Measurements from ENCODE around the gene OR6N1.

Gene OR6N1, protein sequence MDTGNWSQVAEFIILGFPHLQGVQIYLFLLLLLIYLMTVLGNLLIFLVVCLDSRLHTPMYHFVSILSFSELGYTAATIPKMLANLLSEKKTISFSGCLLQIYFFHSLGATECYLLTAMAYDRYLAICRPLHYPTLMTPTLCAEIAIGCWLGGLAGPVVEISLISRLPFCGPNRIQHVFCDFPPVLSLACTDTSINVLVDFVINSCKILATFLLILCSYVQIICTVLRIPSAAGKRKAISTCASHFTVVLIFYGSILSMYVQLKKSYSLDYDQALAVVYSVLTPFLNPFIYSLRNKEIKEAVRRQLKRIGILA
- total RNA-seq: 0 reads per million in 4 experiments

- no peak for DNase-seq
Measured at GRCh38 chr1:158771950-158772866, at the start of gene OR6N1. TSS of gene OR6N1 (minus strand) at chr1:158772195. CDS start at chr1:158766682, 5,513 bp downstream.

DNA sequence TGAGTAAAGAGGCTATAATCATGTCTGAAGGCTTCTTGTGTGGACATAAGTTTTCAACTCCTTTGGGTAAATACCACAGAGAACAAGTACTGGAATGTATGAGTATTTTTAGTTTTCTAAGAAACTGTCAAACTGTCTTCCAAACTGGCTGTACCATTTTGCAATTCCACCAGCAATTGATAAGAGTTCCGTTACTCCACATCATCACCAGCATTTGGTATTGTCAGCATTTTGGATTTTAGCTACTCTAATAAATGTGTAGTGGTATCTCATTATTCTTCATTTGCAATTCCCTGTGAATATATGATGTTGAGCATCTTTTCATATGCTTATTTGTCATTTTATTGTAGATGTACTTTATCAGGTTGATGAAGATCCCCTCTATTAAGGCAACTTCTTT is 49.7 kb upstream of the OR6N1 start:
- DNase-seq: no peak

GRCh38 chr1:158819461-158820443 is 47.8 kb upstream of the OR6N1 start:
- DNase-seq: no peak

DNA sequence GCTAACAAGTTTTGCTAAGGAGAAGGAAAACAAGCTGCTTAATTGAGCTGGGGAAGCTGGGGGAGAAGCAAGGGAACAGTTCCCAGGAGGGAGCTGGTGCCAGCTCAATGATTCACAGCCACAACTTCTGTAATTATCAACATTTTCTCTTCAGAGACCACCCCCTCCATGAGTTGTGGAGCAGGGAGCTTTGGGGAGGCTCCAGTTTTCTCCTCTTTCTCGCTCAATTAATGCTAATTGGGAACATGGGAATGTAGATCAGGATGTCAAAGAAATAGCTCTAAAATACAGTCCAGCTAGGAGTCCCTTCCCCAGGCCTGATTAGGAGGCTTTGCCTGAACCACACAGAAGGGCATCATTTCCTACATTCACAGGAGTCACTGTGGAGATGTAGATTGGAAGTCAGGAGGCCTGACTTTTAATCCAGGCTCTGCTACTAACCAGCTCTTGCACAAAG is 47.0 kb upstream of the OR6N1 start:
- no peak for DNase-seq

- no peak for DNase-seq
Measured at GRCh38 chr1:158818560-158818959, 46.6 kb upstream of the OR6N1 start.

- DNase-seq: no peak
Measured at GRCh38 chr1:158814970-158815369, 43.0 kb upstream of the OR6N1 start.

DNA sequence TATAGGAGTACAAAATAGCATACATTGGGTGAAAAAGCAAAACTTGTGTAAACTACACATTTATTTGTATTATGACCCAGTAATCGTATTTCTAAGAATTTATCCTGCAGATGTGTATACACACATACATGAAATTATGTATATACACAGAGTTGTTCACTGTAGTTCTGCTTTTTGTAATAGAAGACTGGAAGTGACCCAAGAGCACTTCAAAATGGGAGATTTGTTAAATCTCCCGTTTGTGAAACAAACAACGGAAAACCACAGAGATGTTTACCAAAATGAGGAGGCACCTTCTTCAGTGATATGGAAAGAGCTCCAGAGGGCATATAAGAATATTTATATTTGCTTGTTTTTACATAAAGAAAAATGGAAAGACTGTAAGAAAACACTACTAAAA is 41.2 kb upstream of the OR6N1 start:
- DNase-seq: no peak

GRCh38 chr1:158812336-158812735 is 40.3 kb upstream of the OR6N1 start:
- DNase-seq: no peak

DNA sequence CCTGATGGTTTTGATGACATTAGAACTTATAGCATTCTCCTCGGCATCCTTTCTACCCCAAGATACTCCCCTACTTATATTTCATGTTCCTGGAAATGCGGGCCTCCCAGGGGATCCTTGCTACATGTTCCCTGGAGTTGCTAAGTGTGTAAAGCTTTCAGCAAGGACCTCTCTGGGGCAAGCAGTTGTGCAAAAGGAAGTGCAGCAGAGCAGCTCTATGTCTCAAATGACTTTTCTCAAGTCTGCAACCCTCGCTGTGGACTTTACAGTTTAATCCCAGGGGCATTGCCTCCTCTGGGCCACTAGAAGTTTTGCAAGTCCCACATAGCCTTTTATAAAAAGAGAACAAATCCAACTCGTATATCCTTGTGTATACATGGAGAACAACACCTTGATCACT is 38.3 kb upstream of the OR6N1 start:
- no peak for DNase-seq

DNA sequence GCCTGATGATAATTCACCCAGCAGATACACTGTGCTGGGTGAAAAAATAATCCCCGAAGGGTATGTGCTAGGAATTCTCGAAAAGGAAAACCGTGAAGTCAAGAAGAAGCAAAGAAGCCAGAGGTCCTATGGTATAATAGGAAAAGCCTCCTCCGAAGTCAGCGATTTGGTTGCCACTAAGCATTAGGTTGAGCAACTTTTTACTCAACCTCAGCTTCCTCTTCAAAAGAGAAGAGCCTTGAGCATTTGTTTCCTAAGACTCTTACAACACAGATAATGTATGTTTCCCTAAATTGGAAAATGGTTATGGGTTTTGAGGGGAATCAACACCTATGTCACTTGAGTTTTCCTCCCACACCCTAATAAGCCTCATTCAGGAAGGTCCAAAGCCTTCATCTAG is 37.9 kb upstream of the OR6N1 start:
- DNase-seq: no peak

DNA sequence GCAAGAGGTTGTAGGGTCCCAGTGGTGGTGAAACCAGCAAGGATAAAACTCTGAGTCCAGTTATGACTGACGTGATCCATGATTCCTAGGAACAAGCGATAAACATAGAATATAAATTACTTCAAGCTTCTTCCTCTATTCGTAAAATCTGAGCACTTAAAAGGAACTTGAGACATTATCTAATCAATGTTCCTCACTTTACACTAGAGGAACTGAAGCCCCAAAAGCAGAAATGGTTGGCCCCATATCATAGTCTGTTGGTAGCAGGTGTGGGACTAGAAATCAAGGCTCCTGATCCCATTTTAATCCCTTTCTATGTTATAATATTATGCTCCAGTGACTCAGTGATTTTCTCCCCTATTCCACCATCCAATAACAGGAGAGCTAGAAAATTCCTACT is 37.3 kb upstream of the OR6N1 start:
- no peak for DNase-seq

DNA sequence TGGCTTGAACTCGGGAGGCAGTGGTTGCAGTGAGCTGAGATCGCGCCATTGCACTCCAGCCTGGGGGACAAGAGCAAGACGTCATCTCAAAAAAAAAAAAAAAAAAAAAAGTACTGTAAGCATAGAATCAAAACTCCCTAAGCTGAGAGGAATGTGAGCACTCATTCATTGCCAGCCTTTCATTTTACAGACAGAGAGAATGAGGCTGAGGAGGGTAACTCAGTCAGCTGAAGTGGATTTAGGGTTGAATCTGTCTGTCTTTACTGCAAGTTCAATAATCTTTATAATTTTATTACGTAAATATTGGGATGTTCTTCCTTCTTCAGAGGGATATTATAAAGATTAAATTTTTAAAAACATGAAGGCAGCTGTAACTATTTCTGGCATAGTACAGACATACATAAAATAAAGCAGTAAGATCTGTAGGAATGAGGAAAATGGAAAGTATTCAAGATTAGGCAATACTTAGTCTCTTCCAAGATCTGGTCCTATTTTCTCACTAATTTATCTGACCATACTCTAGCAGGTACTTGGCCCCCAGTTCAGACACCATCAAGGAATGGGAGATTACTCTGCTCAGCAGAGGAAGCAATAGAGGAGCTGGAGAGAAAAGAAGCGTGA is 35.0 kb upstream of the OR6N1 start:
- no peak for DNase-seq

DNA sequence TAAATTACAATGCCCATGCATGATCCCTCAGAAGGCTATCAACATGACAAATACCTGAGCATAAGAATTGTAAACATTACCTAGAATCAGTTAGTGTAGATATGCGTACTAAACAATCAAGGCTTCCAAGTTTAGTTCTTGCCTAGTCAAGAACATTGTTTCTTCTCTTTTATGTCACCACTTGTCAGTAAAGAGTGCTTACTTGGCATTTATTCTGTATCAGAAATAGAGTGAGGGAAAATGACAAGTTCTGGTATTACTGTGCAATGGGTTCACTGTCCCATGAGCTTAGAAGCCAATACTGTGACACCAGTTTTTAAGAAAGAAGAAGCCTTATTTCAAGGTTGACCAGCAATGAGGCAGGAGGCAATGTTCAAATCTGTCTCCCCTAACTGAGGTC is 31.7 kb upstream of the OR6N1 start:
- no peak for DNase-seq

DNA sequence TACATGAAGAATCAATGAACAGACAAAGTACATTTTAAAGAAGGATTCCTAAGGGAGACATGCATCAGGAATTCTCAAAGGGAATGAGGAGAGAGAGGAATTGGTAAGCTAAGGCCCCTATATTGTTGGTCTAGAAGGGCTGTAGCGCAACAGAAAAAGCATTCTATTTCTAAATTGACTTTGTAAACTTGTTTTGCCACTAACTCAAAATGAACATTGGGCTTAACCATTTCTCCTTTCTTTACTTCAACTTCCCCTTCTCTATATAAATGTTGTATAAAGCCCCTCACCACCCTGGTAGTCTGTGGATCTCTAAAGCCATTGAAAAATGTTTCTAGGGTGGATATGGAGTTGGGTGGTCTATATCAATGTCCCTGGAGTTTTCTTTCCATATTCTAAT is 29.4 kb upstream of the OR6N1 start:
- no peak for DNase-seq

DNA sequence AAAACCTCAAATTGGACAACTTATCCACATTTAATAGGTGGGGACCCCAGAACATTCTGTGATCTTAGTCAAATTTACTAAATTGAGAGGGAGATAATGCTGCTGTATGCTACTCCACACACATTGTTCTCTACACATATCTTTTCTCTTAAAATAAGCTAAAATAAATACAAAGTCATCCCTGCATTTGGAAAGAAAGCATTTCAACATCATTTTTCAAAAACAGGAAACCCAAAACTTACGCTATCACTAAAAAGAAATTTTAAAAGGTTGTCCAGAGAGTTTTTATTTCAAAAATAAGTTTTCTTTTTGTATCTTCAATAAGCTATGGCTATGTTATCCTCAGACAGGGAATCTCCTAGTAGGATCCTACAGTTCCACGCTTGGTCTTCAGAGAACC is 28.5 kb upstream of the OR6N1 start:
- no peak for DNase-seq

DNA sequence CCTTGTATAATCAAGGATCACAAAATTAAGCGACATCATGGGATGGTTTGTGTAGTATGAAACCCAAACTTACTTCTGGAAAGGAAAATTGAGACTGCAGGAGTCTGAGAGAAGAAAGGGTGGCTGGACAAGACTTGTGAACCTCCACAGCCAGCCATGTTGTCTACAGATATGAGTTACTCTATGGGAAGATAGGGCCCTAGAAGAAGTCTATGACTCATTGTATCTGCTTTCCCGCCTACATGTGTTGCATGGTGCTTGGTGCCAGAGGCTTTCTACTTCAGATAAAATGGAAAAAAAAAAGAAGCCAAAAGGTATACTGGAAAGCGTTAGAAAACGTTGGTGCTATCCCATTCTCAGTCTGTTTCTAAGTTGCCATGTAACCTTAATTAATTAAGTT is 27.7 kb upstream of the OR6N1 start:
- DNase-seq: no peak

GRCh38 chr1:158798531-158798930 is 26.5 kb upstream of the OR6N1 start:
- DNase-seq: no peak

DNA sequence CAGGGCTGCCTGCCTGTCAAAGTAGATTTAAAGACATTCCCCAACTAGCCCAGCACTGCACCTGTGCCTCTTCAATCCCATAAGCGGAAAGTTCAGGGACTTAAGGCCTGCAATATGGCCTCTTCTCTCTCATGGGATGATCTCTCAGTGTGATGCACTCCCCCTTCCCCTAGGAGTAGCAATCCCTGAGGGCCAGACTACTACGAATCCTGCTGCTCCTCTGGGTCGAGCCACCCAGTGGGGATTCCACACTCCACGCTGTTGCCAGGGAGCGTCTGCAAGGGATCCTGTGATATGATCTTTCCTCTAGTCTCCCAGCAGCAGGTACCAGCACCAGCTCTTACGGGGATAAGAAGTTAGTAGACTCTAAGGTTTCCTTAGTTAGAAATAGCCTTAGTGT is 22.3 kb upstream of the OR6N1 start:
- DNase-seq: no peak

GRCh38 chr1:158793604-158794003 is 21.6 kb upstream of the OR6N1 start:
- no peak for DNase-seq

DNA sequence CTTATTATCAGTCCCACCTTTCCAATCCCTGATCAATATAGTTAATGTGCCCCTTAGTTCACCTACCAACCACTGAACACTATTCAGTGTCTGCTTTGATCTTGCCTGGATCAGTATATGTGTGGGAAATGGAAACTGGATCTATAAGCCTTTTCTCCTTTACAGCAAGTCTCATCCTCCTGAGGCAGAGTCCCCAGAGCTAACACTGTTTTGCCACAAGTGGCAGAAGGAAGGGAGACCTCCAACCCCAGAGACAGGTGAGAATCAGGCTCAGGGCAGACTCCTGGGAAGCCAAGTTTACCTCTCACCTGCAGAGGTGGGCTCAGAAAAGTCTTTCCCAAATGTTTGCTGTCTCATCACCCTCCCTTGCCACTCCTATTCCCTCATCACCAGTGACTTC is 9.1 kb upstream of the OR6N1 start, which contains the start of gene OR6N2:
OR6N2 (minus strand) TSS at position 101 of the 400 bp plus-strand sequence. CDS start 3,569 bp downstream, outside the sequence.
- no peak for DNase-seq

GRCh38 chr1:158754420-158754819 is 17.6 kb downstream of the OR6N1 start, which contains the start of gene OR6K6:
TSS of gene OR6K6 (plus strand) at chr1:158754720. CDS start at chr1:158754888, 168 bp downstream.
- no peak for DNase-seq

DNA sequence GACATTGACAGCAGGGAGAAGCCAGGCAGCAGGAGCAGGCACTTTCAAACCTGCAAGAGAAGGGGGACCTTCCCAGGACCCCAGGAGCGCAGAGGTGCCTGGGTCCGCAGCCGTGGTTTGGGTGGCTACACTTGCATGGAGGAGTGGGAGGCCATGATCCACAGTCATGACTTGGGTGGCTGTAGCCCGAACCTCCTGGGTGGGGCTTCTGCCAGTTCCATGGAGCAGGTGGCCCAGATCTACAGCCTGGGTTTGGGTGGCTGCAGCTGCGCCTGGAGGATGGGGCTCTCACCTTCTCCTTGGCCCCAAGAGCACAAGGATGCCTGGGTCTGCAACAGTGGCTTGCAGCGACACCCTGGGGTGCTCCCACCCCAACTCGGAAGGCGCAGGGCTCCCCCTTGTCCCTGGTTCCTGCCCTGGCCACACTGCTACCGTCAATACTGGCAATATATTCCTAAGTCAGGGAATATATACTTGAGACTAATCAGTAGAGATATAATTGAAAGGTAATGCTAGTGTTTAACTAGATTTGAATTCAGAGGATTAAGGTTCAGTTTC is 19.8 kb downstream of the OR6N1 start:
- no peak for DNase-seq
